ENCODE results near the gene TMED6.

TMED6 gene

DNA sequence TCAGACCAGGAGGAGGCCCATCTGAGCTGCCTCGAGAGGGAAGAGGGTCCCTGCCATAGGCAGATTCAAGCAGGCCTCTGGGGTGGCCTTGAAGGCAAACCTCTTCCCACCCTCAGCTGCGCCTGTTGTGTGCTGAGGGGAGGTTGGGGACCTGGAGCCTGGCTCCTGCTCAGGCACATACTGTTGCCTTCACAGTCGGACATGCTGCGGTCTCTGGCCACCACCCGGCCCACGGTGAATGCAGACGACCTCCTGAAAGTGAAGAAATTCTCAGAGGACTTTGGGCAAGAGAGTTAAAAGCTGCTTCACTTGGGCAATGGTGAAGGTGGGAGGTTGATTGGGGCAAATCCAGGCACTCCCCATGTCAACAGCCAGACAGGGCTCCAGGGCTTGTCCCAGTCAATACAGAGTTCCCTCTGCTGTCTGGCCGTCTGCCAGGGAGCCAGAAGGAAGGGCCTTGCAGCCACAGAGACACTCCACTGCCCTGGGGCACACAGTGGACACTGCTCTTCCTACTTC, 27.5 kb downstream of the TMED6 start:
- no peak for DNase-seq (ENCODE audit: low read depth in 2 of 2)

DNA sequence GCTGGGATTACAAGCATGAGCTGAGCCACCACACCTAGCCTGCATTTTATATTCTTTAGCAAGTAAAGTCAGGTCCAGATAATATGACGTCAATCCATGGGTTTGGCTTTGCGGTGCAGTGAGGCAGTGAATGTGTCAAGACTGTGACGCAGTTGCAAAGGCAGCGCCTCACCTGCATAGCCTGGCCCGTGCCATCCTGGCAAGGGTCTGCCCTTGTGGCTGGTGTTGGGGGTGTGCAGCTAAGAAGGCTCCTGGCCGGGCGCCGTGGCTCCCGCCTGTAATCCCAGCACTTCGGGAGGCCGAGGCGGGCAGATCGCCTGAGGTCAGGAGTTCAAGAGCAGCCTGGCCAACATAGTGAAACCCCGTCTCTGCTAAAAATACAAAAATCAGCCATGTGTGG, 28.2 kb downstream of the TMED6 start:
- DNase-seq (ENCODE audit: low read depth in 2 of 2), result no peak

DNA sequence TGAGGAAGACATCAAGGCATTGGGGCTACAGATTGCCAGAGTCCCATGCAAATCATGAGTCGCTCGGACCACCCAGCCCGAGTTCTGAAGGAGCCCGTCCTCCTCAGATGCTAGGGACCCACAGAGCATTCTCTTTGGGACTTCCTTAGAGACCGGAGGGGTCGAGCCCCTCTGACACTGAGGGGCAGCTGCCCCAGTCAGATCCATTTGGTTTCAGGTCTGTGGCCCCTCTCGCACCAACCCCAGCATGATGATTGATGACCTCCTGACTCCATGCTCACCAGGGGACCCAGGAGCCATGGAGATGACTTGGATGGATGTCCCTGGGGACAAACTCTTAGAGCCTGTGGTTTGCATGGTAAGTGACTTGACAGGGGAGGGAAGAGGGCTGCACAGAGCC, 29.2 kb downstream of the TMED6 start:
- no peak for DNase-seq (ENCODE audit: low read depth in 2 of 2)

DNA sequence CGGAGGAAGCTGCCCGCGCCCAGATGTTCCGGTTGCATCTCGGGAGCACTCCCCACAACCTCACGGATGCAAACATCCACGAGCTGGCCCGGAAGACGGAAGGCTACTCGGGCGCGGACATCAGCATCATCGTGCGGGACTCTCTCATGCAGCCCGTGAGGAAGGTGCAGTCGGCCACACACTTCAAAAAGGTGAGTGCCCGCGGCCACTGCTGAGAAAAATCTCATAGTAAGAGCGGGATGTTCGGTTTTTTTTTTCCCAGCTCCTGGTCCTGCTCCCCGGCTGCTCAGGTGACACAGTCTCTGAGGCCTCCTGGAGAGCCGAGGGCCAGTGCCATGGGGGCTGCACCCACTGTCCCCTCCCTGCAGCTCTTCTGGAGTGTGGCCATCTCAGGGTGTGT, 30.5 kb downstream of the TMED6 start:
- DNase-seq (ENCODE audit: low read depth in 2 of 2), result no peak

DNA sequence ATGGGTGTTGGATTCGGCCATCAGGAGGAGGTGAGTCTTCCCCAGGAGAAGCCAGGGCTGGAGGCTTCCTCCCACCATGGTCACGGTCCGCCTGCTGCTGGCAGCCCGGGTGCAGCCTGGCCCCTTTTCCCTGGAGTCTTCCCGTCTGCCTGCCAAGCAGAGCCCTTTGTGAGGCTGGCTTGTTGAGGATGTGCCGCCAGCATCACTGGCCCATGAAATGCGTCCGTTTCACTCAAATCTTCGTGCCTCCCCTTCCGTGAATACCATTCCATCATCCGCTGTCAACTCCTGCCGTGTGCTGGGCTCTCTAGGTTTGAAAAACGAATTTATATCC, 30.9 kb downstream of the TMED6 start:
- no peak for DNase-seq (ENCODE audit: low read depth in 2 of 2)

DNA sequence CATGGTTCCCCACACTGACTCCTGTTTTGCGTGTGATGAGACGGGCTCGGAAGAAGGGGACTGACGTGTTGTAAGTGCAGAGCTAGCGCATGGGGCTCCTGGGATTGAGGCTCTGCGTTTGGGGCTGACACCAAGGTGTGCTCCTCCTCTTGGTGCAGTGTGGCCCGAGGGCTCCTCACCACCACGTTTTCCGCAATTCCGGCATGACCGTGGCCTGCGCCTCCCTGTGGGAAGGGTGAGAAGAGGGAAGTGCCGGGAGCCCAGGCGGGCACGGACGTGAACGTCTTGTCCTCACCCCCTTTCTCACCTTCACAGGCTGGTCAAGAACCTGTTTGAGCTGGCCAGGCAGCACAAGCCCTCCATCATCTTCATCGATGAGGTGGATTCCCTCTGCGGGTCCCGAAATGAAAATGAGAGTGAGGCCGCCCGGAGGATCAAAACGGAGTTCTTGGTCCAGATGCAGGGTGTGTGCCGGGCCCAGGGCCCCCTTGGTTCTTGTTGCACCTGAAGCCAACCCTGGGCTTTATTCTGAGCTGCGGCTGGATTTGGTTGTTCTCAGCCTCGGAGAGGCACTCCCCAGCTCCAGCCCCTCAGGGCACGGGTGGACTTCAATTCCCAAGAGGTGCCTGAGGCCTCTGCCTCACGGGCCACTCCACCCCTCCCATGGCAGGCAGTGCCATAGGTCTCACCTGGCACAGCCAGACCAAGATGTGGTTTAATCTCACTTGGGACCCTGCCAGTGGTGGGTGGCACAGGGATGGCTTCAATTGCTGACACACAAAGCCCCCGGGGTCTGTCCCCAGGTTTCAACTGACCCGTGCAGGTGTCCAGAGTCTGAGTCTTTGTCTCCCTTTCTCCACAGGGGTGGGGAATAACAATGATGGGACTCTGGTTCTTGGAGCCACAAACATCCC, 31.5 kb downstream of the TMED6 start:
- no peak for DNase-seq (ENCODE audit: low read depth in 2 of 2)

DNA sequence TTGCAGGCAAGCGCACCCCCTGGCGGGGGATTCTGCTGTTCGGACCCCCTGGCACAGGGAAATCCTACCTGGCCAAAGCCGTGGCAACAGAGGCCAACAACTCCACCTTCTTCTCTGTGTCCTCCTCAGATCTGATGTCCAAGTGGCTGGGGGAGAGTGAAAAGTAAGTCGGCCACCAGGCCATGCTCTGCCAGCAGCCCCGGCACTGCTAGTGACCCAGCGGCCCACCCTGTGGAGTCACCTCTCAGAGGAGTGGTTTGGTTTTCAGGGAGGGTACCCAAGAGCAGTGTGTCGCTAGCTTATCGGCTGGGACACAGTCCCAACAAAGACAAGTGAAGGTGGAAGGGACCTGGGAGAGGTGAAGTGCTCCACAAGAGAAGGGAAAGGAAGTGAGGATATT, 32.2 kb downstream of the TMED6 start:
- DNase-seq (ENCODE audit: low read depth in 2 of 2), result no peak

DNA sequence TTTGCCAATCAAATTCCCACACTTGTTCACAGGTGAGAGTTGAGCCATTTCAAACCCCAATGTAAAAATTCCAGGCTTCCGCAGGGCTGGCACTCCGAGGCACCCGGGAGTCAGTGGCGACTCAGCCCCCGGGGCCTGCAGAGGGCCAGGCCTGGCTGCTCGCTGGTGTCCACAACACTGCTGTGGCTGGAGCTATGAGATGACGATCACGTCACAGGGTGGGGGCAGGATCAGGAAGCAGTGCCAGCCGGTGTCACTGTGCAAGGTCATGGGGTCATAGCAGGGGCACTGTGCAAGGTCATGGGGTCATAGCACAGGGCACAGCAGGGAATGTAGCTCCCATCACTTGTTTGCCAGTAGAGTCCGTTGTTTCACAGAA, 32.7 kb downstream of the TMED6 start:
- DNase-seq (ENCODE audit: low read depth in 2 of 2), result no peak

DNA sequence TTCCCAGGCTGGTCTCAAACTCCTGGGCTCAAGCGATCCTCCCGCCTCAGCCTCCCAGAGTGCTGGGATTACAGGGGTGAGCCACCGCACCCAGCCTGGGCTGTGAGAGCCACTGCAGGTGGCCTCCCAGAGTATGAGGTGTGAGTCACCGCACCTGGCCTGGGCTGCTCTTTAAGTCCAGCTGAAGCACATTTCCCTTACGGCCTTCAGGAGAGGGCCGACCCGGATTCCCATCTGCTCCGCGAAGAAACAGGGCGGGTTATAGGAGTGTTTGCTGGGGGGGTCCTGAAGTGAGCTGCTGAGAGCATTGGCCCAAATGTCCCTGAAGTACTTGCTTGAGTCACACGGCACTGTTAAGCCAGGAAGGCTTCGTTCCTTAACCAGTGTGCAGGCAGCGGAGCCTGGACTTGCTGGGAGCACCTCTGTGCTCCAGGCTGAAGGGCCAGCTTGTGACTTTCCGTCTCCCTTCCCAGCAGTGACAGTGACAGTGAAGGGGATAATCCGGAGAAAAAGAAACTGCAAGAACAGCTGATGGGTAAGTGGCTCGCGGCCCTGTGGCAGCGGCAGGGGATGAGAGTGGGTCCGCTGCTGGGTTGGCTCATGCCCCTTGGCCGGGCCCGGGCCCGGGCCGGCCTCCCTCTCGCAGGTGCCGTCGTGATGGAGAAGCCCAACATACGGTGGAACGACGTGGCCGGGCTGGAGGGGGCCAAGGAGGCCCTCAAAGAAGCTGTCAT, 33.2 kb downstream of the TMED6 start:
- no peak for DNase-seq (ENCODE audit: low read depth in 2 of 2)

DNA sequence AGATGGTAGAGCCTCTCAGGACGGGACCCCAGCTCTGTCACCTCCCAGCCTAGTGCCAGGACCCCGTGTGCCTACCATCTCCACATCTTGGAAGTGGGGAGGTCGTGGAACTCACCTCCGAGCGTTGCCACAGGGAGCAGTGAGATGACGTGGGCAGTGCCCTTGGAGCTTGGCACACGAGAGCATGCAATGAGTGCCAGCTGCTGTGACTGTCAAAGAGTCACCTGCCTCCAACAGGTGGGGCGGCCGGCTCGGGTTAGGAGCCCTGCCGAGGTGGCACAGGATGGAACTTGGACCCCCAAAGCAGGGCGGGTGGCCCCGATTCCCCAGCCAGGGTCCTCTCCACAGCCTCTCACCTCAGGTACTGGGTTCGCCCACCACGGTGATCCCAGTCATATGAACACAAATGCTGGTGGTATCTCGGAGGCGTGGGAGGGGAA, 35.0 kb downstream of the TMED6 start:
- DNase-seq (ENCODE audit: low read depth in 2 of 2), result no peak

DNA sequence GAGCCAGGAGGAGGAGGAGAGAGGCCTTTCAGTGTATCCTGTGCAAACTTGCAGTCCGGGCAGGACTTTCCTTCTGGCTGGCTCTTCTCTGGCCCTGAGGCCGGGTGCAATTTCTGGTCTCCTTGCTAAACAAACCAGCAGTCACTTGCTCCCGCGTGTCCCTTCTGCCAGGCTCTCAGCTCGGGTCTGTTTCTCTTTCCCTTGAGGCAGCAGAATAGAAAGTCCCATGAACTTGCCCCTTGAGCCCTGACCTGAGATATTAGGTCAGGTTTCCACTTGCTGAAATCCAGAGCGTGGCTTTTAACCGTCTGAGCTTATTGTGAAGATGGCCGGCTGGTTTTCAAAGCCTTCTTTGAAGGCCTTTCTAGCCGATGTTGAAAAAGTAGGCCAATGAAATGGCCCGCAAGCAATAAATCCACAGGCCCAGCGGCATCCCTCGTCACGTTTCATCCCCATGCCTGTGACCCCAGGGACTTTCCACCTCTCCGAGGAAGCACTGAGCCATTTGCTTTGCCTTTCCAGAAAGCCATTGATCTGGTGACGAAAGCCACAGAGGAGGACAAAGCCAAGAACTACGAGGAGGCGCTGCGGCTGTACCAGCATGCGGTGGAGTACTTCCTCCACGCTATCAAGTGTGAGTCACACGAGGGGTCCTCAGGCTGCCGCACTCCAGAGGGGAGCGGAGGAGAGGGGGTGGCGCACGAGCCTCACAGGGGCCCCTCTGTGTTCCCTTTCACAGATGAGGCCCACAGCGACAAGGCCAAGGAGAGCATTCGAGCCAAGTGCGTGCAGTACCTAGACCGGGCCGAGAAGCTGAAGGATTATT, 35.9 kb downstream of the TMED6 start:
- no peak for DNase-seq (ENCODE audit: low read depth in 2 of 2)

DNA sequence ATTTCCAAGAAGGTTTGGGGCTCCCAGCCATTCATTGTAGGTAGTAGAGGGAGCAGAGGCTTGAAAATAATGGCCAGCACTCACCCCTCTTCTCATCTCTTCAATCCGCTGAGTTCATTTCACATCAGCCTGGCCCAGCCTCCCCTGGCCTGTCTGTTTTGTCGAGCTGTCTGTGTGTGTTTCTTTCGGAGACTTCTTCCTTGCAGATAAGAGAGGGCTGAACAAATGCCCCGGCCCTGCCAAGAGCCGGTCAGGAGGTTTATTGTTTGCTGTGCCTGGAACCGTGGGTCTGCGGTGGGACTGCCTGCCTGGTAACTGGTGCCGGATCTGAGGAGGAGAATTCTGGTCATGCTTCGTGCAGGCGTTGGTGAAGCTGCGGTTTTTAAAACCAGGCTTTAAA, 37.1 kb downstream of the TMED6 start:
- DNase-seq (ENCODE audit: low read depth in 2 of 2), result no peak

DNA sequence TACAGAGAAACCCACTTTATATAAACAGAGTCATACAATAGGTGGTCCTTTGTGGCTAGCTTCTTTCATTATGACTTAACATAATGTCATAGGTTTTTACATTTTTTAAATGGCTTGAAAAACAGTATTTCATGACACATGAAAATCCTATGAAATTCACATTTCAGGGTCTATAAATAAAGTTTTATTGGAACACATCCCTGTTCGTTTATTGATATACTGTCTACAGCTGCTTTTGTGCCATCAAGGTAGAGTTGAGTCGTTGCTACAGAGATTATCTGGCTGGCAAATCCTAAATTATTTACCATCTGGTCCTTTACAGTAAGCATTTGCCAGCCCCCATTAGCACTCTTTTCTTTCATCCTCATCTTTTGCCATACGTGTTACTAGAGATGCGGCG, 38.1 kb downstream of the TMED6 start:
- DNase-seq (ENCODE audit: low read depth in 2 of 2), result no peak

DNA sequence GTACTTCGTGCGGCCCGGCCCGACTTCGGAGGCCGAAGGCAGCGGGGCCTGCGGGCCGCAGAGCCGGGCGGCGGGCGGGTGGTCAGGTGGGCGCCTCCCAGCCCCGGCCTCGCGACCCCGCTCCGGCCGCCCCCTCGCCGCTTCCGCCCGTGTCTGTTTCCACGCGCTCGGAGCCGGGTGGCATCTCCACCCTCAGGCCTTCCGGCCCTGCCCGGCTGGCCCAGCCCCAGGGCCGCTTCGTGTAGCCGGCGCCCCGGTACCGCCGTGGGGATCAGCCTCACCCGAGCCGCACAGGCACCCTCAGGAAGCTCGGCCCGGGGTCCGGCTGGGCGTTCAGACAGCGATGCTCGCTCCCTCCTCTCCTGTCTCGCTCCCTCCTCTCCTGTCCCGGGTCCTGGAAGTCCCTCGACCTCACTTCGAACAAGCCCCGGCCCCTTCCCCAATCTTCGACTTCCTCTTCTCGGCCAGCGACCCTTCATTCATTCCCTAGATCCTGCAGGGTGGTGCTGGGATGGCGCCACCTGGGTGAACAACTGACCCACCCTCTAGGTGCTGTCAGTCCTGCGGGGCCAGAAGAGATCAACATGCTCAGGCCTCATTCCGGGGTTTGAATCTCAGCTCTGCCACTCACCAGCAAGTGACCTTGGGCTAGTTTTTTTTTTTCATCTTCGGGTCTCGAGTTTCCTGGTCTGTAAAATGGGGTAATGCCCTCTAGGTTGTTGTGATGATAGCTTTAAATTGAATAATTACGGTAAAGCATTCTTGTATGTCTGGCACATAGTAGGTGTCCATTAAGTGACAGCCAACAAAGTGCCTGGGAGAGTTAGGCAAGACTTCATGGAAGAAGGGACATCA, 39.8 kb downstream of the TMED6 start:
- no peak for DNase-seq (ENCODE audit: low read depth in 2 of 2)

DNA sequence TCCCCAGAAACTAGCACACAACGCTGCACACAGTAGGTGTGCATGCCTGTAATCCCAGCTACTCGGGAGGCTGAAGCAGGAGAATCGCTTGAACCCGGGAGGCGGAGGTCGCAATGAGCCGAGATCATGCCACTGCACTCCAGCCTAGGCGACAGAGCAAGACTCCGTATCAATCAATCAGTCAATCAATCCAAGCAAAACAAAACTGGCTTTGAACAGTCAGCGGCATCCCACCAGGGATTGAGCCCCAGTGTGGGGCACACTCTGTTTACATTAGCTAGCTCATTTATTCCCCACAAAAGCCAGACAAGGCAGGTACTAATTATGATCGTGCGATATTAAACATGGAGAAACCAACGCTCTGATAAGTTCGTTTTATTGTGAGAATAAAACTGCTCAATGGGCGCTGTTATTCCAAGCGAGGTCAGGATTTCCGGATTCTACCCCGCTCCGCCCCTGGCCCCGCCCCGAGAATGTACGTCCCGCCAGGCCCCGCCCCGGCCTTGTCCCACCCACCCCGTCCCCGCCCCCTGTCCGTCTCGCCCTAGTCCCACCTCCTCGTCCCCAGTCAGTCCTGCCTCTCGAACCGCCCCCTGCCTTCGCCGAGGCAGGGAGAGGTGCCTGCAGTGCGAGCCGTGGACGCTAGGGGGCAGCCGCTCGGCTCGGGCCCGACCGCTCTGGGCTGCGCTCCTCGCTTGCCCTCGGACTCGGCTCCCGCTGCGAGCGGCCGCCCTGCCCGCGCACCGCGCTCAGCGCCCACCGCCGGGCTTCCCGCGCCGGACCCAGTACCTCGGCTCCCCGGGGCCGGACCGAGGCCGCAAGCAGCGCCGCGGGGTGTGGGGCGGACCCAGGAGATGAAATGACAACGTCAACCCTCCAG, 40.7 kb downstream of the TMED6 start, which contains the start of gene VPS4A:
VPS4A (plus strand) TSS at position 698 of the 880 bp plus-strand sequence; CDS start at position 860, 162 bp downstream.
- peak; percentile 95 to 96 for DNase-seq (ENCODE audit: low read depth in 2 of 2)

DNA sequence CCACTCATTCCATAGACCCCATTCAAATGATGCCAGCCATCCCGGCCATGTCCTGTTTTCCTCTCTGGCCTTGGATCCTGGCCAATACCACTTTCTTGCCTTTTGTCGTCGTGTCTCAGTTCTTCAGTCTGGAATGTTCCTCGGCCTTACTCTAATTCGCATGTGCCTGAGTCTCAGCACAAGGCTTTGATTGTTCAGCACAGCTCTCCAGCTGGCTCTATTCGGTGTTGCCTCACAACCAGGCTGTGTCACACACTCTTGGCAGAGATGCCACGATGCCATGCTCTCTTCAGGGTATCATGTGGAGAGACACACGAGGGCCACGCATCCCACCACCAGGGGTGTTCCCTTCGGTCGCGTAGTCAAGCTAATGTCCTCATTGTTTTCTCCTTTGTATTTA, 42.3 kb downstream of the TMED6 start:
- DNase-seq (ENCODE audit: low read depth in 2 of 2), result no peak

DNA sequence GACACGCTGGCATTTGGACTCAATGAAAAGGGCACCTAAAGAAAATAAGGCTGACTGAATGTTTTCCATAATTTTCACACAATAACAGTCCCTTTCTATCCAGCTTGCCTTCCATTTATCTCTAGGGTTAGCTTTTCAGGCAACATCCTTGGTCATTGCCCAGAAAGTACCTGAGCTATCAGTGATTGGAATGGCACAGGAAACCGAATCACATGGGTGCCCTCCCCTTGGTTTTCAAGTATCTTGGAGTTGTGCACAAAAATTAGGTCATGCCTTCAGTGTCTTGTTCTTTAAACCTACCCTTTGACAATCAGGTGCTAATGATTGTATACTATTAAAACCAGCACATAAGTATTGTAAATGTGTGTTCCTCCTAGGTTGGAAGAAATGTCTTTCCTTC, 43.7 kb downstream of the TMED6 start:
- no peak for DNase-seq (ENCODE audit: low read depth in 2 of 2)

DNA sequence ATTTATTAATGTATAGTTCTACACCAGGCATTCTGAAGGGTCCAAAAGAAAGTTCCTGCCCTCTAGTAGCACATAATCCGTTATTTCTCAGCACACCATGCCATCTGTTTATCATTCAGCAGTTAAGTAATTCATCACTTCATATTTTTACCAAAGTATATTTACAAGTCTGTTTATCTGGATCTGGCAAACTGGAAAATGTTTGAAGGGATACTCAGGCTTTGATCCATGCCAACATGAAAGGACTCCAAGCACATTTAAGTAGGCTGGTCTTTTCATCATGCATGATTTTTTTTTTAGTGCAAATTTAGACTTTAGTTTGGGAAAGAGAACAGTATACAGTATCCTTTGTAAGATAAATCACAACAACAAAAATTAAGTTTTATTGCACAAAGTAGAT, 44.5 kb downstream of the TMED6 start:
- no peak for DNase-seq (ENCODE audit: low read depth in 2 of 2)

DNA sequence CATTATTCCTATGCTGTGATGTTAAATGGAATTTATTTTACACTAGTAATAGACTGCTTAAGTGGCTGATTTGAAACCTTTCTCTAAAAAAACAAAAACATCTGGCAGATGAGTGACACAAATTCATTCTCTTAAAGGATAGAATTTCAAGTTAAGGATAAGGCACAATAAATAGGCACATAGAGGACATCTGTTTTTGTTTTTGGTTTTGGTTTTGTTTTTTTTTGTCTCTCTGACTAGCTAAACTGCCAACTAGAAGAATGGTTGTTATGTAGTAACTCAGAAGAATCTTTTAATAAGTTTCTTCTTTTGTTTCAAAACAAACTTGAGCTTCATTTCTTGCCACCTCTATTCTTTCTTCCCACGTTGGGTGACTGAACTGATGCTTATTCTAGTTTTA, 45.6 kb downstream of the TMED6 start:
- DNase-seq (ENCODE audit: low read depth in 2 of 2), result no peak

DNA sequence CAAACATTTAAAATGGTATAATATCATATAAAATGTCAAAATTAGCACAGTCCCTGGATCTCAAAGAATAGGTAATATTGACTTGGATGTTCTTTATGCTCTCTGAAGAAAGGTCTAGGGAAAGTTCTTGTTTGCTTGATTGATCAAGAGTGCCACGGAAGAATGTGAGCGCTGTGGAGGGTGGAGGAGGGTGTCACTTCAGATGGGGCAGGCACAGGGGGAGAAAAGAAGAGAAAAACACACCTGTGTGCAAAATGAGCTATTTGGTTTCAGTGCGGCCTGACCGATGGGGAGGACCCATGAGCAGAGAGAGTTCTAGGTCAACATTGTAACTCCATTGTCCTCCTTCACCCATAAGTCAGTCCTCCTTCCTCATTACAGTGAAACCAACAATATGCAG, 49.3 kb downstream of the TMED6 start:
- DNase-seq (ENCODE audit: low read depth in 2 of 2), result no peak

All from stimulated activated CD8-positive, alpha-beta memory T cell treated with anti-CD3 and anti-CD28 coated beads, Interleukin-2, amount 100 ng/mL, for 1 hour (primary cell).